Measurements from ENCODE around the gene RBMS3.

Gene RBMS3

DNA sequence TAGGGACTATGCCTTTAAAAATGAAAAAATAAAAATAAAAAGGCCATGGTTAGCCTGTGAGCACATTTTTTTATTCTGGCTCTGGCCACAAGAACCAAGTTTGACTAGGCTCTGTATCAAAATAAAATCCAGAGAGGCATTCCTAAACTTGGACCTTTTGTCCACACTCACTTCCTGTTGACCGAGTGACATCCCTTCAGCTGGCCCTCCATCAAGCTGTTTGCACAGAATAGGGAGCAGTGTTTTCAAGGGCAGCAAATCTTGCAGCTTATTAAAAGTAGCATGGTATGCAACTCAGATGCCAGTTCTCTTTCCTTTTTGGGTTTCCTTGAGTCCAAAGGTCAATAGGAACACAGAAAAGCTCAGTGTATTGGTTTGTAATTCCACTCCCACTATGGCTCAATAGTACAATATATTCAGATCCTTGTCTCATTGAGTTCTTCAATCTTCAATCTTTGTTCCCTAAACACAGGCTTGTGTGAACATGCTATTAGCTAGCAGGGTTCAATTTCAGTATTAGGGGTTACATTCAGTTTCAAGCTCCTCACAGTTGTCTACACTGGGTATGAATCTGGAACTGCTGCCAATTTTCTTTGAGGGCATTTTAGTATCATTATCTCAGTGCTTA is 244.5 kb downstream of the RBMS3 start:
- no peak for DNase-seq (ENCODE audit: low read depth in 2 of 2)

GRCh38 chr3:29527246-29527645 is 246.4 kb downstream of the RBMS3 start:
- DNase-seq (ENCODE audit: low read depth in 2 of 2): no peak

GRCh38 chr3:29531644-29532043 is 250.8 kb downstream of the RBMS3 start:
- no peak for DNase-seq (ENCODE audit: low read depth in 2 of 2)

GRCh38 chr3:29532473-29532872 is 251.6 kb downstream of the RBMS3 start:
- no peak for DNase-seq (ENCODE audit: low read depth in 2 of 2)

DNA sequence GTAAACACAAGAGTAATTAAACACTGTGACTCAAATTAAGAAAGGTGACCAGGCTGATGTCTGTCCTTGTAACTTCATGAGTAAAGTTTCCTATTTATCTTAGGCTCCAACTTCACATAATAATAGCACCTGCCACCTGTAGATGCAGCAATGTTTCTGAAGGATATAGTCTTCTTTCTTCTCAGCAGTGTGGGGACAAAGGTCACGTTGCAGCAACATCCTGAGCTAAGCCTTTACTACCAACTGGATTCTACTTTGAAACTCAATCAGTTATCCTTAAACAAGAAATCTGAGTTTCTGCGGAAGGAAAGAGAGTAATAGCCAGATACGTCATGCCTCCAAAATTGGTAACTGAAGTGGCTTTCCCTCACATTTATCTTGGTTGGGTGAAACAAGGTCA is 253.1 kb downstream of the RBMS3 start:
- no peak for DNase-seq (ENCODE audit: low read depth in 2 of 2)

DNA sequence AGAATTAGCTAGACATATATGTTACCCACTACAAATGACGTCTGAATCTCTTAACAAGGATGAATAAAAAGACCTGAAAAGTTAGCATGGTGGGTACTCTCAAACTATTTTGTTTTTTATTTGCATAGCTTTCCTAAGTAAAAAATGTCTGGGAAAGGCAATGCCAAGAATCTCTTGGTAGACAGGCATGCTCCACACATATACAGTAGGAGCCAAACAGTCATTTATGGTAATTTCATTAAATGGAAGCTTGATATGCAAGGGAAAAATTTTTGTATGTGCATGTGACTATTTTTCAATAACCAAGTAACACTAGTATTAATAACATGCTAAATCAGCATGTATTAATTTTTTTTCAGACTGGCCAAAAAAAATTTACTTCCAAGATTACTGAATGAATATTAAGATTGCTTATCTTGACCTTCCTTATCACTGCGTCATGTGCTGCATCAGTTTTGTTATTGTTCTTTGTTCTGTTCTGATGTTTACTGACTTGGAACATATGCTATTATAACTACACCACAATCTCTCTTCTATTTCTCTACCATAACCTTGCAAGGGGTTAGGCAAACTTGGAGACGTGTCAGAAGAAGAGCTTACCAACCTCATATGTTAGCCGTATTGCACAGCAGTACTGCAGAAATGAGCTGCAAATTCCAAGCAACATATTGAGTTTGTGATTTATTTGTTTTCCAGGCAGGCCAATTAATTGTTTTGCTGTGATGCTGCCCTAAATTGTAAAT is 255.3 kb downstream of the RBMS3 start:
- no peak for DNase-seq (ENCODE audit: low read depth in 2 of 2)

DNA sequence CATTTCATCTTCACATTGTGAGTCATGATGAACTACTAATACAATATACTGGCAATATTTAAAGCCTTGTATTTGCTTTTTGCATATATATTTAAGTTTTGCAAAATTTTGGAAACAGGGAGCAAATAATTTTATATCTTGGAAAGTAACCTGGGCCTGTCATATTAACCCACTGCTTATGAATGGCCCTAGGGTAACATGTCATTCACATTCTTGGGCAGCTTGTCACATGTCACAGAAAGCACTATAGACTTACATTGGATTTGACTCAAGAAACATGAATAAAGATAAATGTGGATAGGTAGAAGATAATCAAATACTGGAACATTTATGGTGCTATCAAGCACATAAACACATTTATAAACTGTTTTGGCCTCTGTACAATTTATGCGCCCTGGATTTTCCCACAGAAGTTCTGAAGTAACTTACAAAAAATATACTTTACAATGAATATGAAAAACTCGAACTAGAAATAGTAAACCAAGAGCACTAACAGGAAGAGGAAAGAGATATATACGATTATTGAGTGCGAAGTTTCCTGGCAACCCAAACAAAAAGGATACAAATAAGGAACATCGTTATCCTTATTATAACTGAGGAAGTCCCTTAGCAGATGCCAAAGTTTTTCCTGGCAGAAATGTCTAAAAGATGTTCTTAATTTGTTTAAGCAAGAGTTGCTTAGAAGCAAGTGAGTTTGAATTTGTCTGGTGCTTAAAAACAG is 257.2 kb downstream of the RBMS3 start:
- peak in 1 of 2 experiments; percentile 20 for DNase-seq (ENCODE audit: low read depth in 2 of 2)

DNA sequence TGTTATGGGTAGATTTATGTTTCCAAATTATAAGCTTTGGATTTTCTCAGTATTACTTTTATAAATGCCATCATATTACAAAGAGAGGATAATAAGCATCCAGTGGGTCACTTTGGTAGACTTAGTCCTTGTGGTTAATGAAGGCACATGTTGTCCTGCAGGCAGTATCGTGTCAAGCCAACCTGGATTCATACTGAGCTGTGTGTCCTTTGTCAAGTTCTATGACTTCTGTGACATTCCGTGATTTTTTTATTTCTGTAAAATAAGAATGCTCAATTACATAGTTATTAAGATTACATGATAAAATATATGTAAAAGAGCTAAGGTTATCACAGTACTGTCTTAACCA is 257.7 kb downstream of the RBMS3 start:
- no peak for DNase-seq (ENCODE audit: low read depth in 2 of 2)

DNA sequence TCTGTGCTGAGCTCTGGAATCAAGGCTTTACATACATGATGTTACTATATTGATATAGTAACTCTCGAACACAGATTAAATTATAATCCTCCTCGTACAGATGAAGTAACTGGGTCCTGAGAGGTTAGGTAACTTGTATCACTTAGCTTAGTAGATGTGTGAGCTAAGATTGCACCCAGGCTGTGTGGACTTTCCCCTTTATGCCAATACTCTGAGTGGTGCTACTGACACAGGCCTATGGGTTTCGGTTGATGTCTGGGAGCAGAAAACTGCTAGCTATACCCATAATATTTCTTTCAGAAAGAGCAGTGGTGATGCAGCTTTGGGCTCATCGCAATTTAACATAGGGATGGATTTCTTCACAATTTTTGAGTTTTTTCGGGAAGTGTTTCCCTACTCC is 259.7 kb downstream of the RBMS3 start:
- no peak for DNase-seq (ENCODE audit: low read depth in 2 of 2)

DNA sequence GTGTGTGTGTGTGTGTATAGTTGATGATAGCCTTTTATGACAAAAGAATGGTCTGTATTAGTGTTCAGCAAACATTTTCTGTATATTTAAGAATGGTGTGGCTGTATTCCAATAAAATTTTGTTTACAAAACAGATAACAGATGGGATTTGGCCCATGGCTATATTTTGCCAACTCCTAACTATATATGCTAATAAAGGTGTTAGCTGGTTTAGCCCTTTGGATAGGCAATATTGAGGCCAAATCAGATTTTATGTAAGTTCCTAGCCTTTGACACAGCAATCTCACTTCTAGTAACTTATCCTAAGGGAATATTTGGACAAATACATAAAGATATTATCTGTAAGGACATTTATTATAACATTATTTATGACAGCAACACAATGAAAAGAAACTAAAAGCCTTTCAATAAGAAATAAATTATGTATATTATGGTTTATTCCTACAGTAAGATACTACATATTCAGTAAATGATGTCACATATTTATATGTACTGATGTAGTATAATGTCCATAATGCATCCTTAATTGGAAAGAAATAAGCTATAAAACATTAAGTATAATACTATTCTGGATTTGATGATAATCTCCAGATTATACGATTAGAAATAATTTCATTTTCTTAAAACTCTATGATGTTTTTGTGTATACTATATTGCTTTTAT is 264.0 kb downstream of the RBMS3 start:
- DNase-seq (ENCODE audit: low read depth in 2 of 2): no peak

GRCh38 chr3:29545615-29546014 is 264.7 kb downstream of the RBMS3 start:
- no peak for DNase-seq (ENCODE audit: low read depth in 2 of 2)

DNA sequence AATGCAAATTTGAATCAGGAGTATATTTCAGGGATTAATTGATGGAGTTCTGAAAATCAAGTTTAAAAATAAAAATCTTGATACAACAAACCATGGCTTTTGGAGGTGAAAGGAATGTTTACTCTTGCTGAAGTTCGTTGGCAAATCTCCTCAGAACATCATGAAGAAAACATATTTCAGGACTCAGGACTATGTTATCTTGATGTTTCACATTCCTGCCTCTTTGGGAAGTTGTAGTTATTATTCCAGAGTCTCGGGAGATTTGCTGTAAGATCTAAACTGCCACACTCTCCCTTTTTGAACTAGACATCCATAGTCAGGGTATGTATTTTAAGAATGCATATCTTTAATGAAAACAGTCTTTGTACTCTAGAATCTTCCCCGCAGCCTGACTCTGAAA is 271.2 kb downstream of the RBMS3 start:
- DNase-seq (ENCODE audit: low read depth in 2 of 2): peak in 1 of 2 experiments; percentile 10

GRCh38 chr3:29554566-29554965 is 273.7 kb downstream of the RBMS3 start:
- DNase-seq (ENCODE audit: low read depth in 2 of 2): no peak

- DNase-seq (ENCODE audit: low read depth in 2 of 2): peak in 1 of 2 experiments; percentile 9
Observed at GRCh38 chr3:29555590-29555989, 274.7 kb downstream of the RBMS3 start.

DNA sequence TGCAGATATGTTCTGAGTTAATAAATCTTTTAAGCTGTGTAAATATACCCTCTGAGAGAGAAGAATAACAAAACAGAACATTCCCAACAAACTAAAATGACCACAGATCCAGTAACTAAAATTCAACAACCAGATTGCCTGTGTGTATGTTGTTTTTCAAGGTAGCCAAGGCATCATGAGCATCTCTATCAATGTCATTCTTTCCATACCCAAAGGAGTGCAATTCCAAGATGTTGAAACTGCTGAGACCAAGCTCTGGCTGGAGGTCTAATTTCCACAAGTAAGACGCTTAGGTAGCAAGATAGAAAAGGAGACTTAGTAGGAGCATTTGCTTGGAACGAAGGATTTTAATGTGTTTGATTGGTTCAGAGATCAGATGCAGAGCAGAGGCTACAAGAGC is 276.3 kb downstream of the RBMS3 start:
- no peak for DNase-seq (ENCODE audit: low read depth in 2 of 2)

DNA sequence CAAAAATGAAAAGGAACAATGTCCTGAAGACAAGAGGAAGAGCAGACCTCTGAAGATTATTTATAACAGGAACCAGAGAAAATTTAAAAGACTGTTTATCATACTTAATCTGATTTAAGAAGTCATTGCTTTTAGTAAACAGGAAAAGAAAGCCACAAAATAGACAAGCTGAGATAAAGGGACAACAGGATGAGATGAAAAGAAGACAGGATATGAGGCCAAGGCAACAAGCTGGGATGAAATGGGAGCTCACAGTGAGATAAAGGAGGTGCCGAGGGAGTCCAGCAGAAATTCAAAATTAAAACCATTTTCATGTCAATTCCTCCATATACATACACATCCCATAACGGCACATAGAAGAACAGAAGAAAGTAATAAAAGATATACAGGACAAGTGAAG is 277.0 kb downstream of the RBMS3 start:
- DNase-seq (ENCODE audit: low read depth in 2 of 2): no peak

- DNase-seq (ENCODE audit: low read depth in 2 of 2): no peak
Observed at GRCh38 chr3:29559741-29560465, 279.0 kb downstream of the RBMS3 start.

GRCh38 chr3:29561651-29562149 is 280.8 kb downstream of the RBMS3 start:
- DNase-seq (ENCODE audit: low read depth in 2 of 2): no peak

DNA sequence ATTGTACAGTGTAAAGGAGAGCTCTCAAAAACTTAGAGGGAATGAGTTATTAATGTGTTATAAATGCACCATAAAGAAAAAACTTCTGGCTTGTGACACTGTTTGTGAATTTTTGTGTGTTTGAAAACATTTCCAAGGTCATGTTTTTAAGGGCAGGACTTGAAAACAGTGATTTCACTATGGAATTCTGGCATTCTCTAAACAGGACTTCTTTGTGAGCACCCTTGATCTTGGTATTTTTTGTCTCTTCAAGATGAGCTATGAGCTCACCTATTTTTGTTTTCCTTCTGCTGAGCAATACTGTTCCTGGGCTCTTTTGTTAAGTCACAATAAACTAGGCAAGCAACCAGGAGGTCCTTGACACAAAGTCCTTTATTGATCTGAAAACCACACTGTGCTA is 284.4 kb downstream of the RBMS3 start:
- DNase-seq (ENCODE audit: low read depth in 2 of 2): no peak

GRCh38 chr3:29567501-29567900 is 286.6 kb downstream of the RBMS3 start:
- no peak for DNase-seq (ENCODE audit: low read depth in 2 of 2)

GRCh38 chr3:29568355-29568754 is 287.5 kb downstream of the RBMS3 start:
- no peak for DNase-seq (ENCODE audit: low read depth in 2 of 2)

GRCh38 chr3:29576181-29576580 is 295.3 kb downstream of the RBMS3 start:
- no peak for DNase-seq (ENCODE audit: low read depth in 2 of 2)
